PFSK-1 (cell line): ENCODE results near the gene FOXJ2.

Source experiments
- FOXP2 ChIP-seq: optimal IDR thresholded peaks from 2 replicates; pipeline ENCODE3; 2011; ENCODE audit warnings: borderline replicate concordance, control low read depth, inconsistent platforms; ENCODE audit not compliant: insufficient read depth; ENCODE audit errors: extremely low read length, extremely low read depth
- POLR2AphosphoS5 ChIP-seq: IDR thresholded peaks from 2 replicates; pipeline ENCODE4 v1.6.1; 2012; ENCODE audit warnings: low read depth, mild to moderate bottlenecking, control low read depth, low read length, moderate library complexity
- REST ChIP-seq, 2 experiments: IDR thresholded peaks; 2 replicates each; pipeline versions ENCODE4 v1.6.1 to v1.8.0; 2011 to 2012; ENCODE audit warnings: low read depth in 2 of 2, low read length in 2 of 2, control low read depth in 1 of 2, inconsistent platforms in 1 of 2, mild to moderate bottlenecking in 1 of 2, moderate library complexity in 1 of 2; ENCODE audit not compliant: insufficient read depth in 1 of 2
- SIN3A ChIP-seq: IDR thresholded peaks from 2 replicates; pipeline ENCODE4 v1.6.1; 2012; ENCODE audit warnings: mild to moderate bottlenecking, low read length, moderate library complexity, borderline replicate concordance; ENCODE audit not compliant: insufficient read depth
- TAF1 ChIP-seq: IDR thresholded peaks from 2 replicates; pipeline ENCODE4 v1.6.1; 2012; ENCODE audit warnings: low read length, control low read depth, borderline replicate concordance; ENCODE audit not compliant: insufficient read depth

GRCh38 chr12:8064131-8064530 is 31.6 kb downstream of the FOXJ2 start:
- TF ChIP-seq POLR2AphosphoS5 (no peak), SIN3A (no peak), REST (IDR thresholded peaks at IDR 0.05; ENCODE audit: insufficient read depth in 1 of 2, low read depth in 2 of 2, low read length in 2 of 2) (no peak), TAF1 (no peak), FOXP2 (no peak)
